Measurements from ENCODE around the gene ATAD1.

Gene ATAD1

DNA sequence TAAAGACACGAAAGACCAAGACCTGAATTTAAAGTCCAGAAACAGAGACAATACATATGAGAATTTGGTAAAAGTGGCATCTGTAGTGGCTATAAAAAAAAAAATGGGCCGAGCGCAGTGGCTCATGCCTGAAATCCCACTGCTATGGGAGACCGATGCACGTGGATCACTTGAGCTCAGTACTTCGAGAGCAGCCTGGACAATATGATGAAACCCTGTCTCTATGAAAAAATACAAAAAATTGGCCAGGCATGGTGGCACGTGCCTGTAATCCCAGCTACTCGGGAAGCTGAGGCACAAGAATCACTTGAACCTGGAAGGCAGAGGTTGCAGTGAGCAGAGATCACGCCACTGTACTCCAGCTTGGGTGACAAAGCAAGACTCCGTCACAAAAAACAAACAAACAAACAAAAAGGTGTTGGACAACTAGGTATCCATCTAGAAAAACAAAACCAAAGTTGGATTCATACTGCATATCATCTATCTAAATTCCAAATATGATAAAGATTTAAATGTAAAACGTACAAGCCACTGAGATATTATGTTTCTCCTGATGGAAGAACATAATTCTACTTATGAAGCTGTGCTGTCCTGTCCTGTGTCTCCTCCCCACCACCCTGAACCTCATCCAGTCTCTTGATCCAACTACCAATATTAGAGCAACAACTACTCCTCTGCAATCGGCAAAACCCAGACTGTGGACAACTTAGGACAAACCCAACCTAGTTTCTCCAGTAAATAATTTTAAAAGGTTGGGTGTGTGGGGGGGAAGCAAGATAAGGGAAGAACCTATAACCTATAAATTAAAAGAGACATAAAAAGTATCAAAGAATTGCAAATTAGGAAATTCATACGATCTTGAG is 53.7 kb downstream of the ATAD1 start:
- H3K27me3 ChIP-seq (ENCODE audit: low read depth, low read length), result no peaks in the 10 kb centered on the region

DNA sequence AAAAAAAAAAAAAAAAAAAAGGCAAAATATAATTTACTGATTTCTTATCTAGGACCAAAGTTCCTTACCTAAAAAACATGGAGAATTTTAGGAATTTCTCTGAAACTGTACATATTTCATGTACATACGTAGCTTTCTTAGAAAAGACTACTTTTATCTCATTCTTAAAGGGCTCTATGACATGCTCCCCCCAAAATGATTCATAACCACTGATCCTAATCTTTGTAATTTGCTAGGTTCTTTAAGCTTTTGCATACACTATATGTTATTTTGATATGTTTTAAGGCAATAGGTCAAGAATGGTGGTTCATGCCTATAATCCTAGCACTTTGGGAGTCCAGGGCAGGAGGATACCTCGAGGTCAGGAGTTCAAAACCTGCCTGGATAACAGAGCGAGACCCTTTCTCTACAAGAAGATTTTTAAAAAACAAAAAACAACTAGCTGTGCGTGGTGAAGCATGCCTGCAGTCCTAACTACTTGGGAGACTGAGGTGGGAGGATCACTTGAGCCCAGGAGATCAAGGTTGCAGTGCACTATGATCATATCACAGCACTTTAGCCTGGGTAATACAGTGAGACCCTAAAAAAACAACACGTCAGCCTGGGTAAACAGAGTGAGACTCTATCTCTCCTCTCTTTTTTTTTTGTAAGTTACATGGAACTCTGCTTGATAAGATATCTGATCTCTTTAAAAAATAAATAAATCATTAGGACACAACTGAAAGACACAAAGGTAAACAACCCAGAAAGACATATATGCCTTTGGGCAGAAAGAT is 54.8 kb downstream of the ATAD1 start:
- H3K36me3 ChIP-seq (ENCODE audit: control insufficient read depth in 1 of 2, insufficient read depth in 2 of 2, low read length in 2 of 2), result peaks cover 11 to 21% of the 10 kb centered on the region in 2 donors

More for the DNA sequence above, 53.7 kb downstream of the ATAD1 start:
- H3K36me3 ChIP-seq (ENCODE audit: control insufficient read depth in 1 of 2, insufficient read depth in 2 of 2, low read length in 2 of 2), result peaks cover 15 to 28% of the 10 kb centered on the region in 2 donors
- H3K9me3 ChIP-seq (ENCODE audit: control insufficient read depth in 1 of 2, low read length in 2 of 2), result no peaks in the 10 kb centered on the region
- no peak overlapping the region for H3K27ac ChIP-seq (ENCODE audit: low read length)
- no peak overlapping the region for H3K4me3 ChIP-seq (ENCODE audit: low read depth in 1 of 2, low read length in 2 of 2)
- no peaks in the 10 kb centered on the region for H3K4me1 ChIP-seq (ENCODE audit: control insufficient read depth in 1 of 2, insufficient read depth in 2 of 2, low read length in 2 of 2)

DNA sequence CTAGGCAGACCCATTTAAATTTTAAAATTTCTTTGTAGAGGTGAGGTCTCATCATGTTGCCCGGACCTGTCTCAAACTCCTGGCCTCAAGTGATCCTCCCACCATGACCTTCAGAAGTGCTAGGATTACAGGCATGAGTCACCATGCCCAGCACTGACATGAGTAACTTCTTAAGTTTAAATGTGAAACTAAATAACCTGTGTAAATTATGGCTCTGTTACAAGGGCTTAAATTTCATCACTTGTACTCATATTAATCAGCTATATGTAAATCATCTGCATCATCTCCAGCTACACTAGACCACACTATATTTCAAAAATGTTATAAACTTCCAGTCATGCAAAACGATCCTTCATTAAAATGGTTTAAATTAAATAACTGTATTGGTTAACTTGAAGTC is 56.1 kb downstream of the ATAD1 start:
- H3K36me3 ChIP-seq (ENCODE audit: control insufficient read depth in 1 of 2, insufficient read depth in 2 of 2, low read length in 2 of 2), result peaks cover 13 to 15% of the 10 kb centered on the region in 2 donors
- no peaks in the 10 kb centered on the region for H3K27me3 ChIP-seq (ENCODE audit: low read depth, low read length)
- H3K9me3 ChIP-seq (ENCODE audit: control insufficient read depth in 1 of 2, low read length in 2 of 2), result no peaks in the 10 kb centered on the region
- no peak overlapping the region for H3K4me3 ChIP-seq (ENCODE audit: low read depth in 1 of 2, low read length in 2 of 2)
- H3K27ac ChIP-seq (ENCODE audit: low read length), result no peak overlapping the region
- H3K4me1 ChIP-seq (ENCODE audit: control insufficient read depth in 1 of 2, insufficient read depth in 2 of 2, low read length in 2 of 2), result no peaks in the 10 kb centered on the region

More for the DNA sequence above, 54.8 kb downstream of the ATAD1 start:
- no peaks in the 10 kb centered on the region for H3K27me3 ChIP-seq (ENCODE audit: low read depth, low read length)
- H3K4me1 ChIP-seq (ENCODE audit: control insufficient read depth in 1 of 2, insufficient read depth in 2 of 2, low read length in 2 of 2), result no peaks in the 10 kb centered on the region
- no peak overlapping the region for H3K27ac ChIP-seq (ENCODE audit: low read length)
- no peaks in the 10 kb centered on the region for H3K9me3 ChIP-seq (ENCODE audit: control insufficient read depth in 1 of 2, low read length in 2 of 2)
- no peak overlapping the region for H3K4me3 ChIP-seq (ENCODE audit: low read depth in 1 of 2, low read length in 2 of 2)

DNA sequence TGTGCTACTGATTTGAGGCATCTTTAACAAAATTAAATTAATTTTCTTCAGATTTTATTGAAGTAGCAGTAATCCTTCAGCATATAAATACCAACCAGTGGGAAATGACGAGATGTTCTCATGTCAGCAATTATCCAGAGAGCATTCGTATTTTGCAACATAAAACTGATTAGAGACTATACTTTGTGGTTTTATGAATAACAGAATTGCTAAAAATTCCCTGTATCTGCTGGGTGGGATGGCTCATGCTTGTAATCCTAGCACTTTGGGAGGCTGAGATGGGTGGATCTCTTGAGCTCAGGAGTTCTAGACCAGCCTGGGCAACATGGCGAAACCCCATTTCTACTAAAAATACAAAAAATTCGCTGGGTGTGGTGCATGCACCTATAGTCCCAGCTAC is 56.9 kb downstream of the ATAD1 start:
- no peaks in the 10 kb centered on the region for H3K9me3 ChIP-seq (ENCODE audit: control insufficient read depth in 1 of 2, low read length in 2 of 2)
- no peak overlapping the region for H3K4me3 ChIP-seq (ENCODE audit: low read depth in 1 of 2, low read length in 2 of 2)
- H3K36me3 ChIP-seq (ENCODE audit: control insufficient read depth in 1 of 2, insufficient read depth in 2 of 2, low read length in 2 of 2), result peaks cover 12 to 19% of the 10 kb centered on the region in 2 donors
- no peaks in the 10 kb centered on the region for H3K4me1 ChIP-seq (ENCODE audit: control insufficient read depth in 1 of 2, insufficient read depth in 2 of 2, low read length in 2 of 2)
- no peak overlapping the region for H3K27ac ChIP-seq (ENCODE audit: low read length)
- no peaks in the 10 kb centered on the region for H3K27me3 ChIP-seq (ENCODE audit: low read depth, low read length)

DNA sequence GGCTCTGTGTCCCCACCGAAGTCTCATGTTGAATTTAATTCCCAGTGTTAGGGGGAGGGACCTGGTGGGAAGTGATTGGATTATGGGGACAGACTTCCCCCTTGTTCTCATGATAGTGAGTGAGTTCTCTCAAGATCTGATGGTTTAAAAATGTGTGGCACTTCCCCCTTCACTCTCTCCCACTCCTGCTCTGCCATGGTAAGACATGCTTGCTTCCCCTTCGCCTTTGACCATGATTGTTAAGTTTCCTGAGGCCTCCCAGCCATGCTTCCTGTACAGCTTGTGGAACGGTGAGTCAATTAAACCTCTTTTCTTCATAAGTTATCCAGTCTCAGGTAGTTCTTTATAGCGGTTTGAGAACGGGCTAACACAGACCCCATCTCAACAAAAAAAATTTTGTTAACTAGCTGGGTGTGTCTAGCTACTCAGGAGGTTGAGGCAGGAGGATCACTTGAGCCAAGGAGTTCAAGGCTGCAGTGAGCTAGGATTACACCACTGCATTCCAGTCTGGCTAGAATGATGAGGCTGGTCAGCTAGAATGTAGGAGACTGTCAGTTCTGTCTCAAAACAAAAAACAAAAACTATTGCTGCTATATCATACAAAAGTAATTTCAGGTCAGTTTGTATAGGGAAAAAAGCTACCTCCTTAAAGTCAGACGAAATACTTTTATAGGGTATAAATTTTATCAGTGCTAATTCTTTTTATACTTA is 57.7 kb downstream of the ATAD1 start:
- H3K4me3 ChIP-seq (ENCODE audit: low read depth in 1 of 2, low read length in 2 of 2), result no peak overlapping the region
- H3K36me3 ChIP-seq (ENCODE audit: control insufficient read depth in 1 of 2, insufficient read depth in 2 of 2, low read length in 2 of 2), result peaks cover 12 to 22% of the 10 kb centered on the region in 2 donors
- H3K27ac ChIP-seq (ENCODE audit: low read length), result no peak overlapping the region
- H3K4me1 ChIP-seq (ENCODE audit: control insufficient read depth in 1 of 2, insufficient read depth in 2 of 2, low read length in 2 of 2), result no peaks in the 10 kb centered on the region
- no peaks in the 10 kb centered on the region for H3K27me3 ChIP-seq (ENCODE audit: low read depth, low read length)
- no peaks in the 10 kb centered on the region for H3K9me3 ChIP-seq (ENCODE audit: control insufficient read depth in 1 of 2, low read length in 2 of 2)

DNA sequence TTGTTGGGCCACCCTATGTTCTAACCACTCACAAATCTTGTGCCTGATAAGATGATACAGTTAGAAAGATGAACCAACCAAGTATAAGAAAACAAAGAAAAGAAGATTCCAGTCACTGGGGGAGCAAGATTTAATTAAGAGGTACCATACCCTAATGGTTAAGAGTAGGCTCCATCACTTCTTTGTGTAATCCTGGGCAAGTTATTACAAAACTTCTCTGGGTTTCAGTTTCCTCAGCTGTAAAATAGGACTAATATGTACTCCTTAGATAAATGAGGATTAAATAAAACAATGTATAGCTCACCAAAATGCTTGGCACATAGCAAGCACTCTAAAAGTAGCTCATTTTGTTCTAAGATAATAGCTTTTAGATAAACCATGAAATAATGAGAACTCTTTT is 58.5 kb downstream of the ATAD1 start:
- Histone ChIP-seq H3K9me3 (ENCODE audit: control insufficient read depth in 1 of 2, low read length in 2 of 2) (no peaks in the 10 kb centered on the region), H3K27me3 (ENCODE audit: low read depth, low read length) (no peaks in the 10 kb centered on the region), H3K4me3 (ENCODE audit: low read depth in 1 of 2, low read length in 2 of 2) (no peak overlapping the region), H3K36me3 (ENCODE audit: control insufficient read depth in 1 of 2, insufficient read depth in 2 of 2, low read length in 2 of 2) (peaks cover 16 to 25% of the 10 kb centered on the region in 2 donors), H3K4me1 (ENCODE audit: control insufficient read depth in 1 of 2, insufficient read depth in 2 of 2, low read length in 2 of 2) (no peaks in the 10 kb centered on the region), H3K27ac (ENCODE audit: low read length) (no peak overlapping the region)

DNA sequence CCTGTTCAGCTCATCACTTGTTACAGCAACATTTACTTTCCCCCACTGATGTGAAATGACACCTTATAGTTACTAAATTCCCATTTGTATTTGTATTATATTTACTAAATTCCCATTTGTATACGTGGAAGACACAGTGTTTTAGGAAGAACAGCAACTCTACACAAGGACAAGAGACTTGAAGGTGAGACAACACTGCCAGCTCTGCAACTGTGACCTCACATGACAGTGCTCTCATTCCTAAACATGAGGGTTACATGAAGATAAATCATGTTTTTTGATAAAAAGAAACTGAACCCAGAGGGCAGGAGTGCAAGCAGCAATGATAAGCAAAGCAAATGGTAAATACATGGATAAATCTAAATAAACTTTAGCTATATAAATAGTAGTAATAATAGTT is 60.3 kb downstream of the ATAD1 start:
- Histone ChIP-seq H3K27ac (ENCODE audit: low read length) (no peak overlapping the region), H3K36me3 (ENCODE audit: control insufficient read depth in 1 of 2, insufficient read depth in 2 of 2, low read length in 2 of 2) (peaks cover 21 to 32% of the 10 kb centered on the region in 2 donors), H3K9me3 (ENCODE audit: control insufficient read depth in 1 of 2, low read length in 2 of 2) (no peaks in the 10 kb centered on the region), H3K4me1 (ENCODE audit: control insufficient read depth in 1 of 2, insufficient read depth in 2 of 2, low read length in 2 of 2) (no peaks in the 10 kb centered on the region), H3K4me3 (ENCODE audit: low read depth in 1 of 2, low read length in 2 of 2) (no peak overlapping the region), H3K27me3 (ENCODE audit: low read depth, low read length) (no peaks in the 10 kb centered on the region)

DNA sequence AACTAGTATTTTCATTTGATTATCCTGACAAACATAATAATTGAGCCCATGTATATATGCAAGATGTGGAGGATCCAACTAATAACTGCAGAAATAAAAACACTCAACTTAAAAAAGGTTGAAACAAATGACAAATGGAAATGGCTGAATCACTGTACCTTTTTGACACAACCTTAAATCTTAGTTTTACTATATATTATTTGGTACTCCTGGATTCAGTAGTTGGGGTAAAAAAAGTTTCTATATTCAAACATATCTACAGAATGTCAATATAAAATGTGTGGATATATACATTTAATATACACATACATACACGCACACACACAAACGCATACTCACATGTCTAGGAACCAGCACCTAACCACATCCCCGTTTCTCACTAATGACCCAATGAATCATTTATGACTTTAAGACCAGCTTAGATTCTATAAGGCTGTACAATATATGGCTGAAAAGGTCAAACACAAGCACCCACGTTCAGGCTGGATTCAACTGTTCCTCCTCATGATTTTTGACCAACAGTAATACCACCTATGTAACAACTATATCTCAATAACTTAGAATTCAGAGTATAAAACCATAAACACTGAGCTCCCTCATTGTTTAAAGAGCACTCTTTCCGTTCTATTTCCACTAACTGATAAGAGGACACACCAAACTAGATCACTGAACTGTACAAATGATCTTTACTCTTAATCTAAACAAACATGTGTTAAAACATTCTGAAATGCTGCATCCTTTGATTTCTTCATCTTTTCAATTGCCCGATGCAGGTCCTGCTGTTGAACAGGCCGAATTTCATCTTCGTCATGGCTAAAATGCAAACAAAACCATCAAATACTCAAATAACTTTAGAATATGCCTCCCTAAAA is 63.8 kb downstream of the ATAD1 start:
- Histone ChIP-seq H3K9me3 (ENCODE audit: control insufficient read depth in 1 of 2, low read length in 2 of 2) (no peaks in the 10 kb centered on the region), H3K4me3 (ENCODE audit: low read depth in 1 of 2, low read length in 2 of 2) (no peak overlapping the region), H3K27me3 (ENCODE audit: low read depth, low read length) (no peaks in the 10 kb centered on the region), H3K4me1 (ENCODE audit: control insufficient read depth in 1 of 2, insufficient read depth in 2 of 2, low read length in 2 of 2) (no peaks in the 10 kb centered on the region), H3K36me3 (ENCODE audit: control insufficient read depth in 1 of 2, insufficient read depth in 2 of 2, low read length in 2 of 2) (peaks cover 13 to 26% of the 10 kb centered on the region in 2 donors), H3K27ac (ENCODE audit: low read length) (no peak overlapping the region)

DNA sequence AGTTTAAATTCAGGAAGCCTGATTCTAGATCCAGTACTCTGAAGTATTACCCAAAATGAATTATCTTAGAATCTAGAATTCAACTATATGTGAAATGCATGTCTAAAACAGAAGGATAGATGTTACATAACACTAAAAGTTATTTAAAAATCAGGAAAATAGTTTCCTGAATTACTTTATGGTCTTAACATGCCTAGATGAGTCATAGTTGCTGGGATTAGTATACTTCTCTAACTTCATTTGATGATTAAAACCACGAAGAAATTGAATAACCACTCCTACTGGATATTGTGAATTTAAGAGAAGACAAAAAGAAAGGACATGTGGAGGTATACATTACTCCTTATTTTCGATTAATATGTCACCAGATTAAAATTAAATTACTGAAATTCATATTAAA is 65.5 kb downstream of the ATAD1 start:
- Histone ChIP-seq H3K4me1 (ENCODE audit: control insufficient read depth in 1 of 2, insufficient read depth in 2 of 2, low read length in 2 of 2) (no peaks in the 10 kb centered on the region), H3K27ac (ENCODE audit: low read length) (no peak overlapping the region), H3K27me3 (ENCODE audit: low read depth, low read length) (no peaks in the 10 kb centered on the region), H3K36me3 (ENCODE audit: control insufficient read depth in 1 of 2, insufficient read depth in 2 of 2, low read length in 2 of 2) (peaks cover 13 to 26% of the 10 kb centered on the region in 2 donors), H3K9me3 (ENCODE audit: control insufficient read depth in 1 of 2, low read length in 2 of 2) (no peaks in the 10 kb centered on the region), H3K4me3 (ENCODE audit: low read depth in 1 of 2, low read length in 2 of 2) (no peak overlapping the region)

DNA sequence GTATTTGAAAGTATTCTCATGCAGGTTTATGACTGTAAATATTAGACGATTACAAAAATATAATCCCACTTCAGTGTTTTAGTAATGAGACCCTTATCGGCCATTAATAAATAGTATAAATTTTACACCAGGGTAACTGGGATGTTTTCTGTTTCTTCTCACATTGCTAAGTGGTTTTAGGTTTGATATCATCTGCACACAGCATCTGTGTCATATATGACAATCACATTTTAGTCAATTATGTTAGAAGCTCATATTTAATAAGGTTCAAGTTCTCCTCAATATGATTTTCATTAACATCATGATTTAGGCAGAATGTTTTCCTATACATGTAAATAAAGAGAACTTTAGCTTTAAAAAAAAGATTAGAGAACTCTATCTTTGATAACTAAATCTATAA is 66.8 kb downstream of the ATAD1 start:
- no peaks in the 10 kb centered on the region for H3K27me3 ChIP-seq (ENCODE audit: low read depth, low read length)
- no peaks in the 10 kb centered on the region for H3K9me3 ChIP-seq (ENCODE audit: control insufficient read depth in 1 of 2, low read length in 2 of 2)
- H3K27ac ChIP-seq (ENCODE audit: low read length), result no peak overlapping the region
- H3K4me1 ChIP-seq (ENCODE audit: control insufficient read depth in 1 of 2, insufficient read depth in 2 of 2, low read length in 2 of 2), result no peaks in the 10 kb centered on the region
- peaks cover 8 to 23% of the 10 kb centered on the region in 2 donors for H3K36me3 ChIP-seq (ENCODE audit: control insufficient read depth in 1 of 2, insufficient read depth in 2 of 2, low read length in 2 of 2)
- H3K4me3 ChIP-seq (ENCODE audit: low read depth in 1 of 2, low read length in 2 of 2), result no peak overlapping the region
